Right atrium auricular region (tissue), 2 donors: Measurements from ENCODE around the gene WDR37. TPM values are rescaled to one million over a fixed set of nuclear protein-coding genes. Genes with fewer than 3 reads are reported as not detected.

Experiments
- DNase-seq: peaks from one replicate; pipeline ENCODE4 v3.0.0-alpha.2; 2019; ENCODE audit warnings: low spot score
- H3K27ac ChIP-seq, 2 donors: fragments of 200-600 bp; sonication (generic); 1 replicate in 1 of 2; 2 replicates in 1 of 2; pipeline ENCODE4 v1.5.1; 2016 to 2019
- H3K27me3 ChIP-seq, 2 donors: fragments of 200-600 bp; sonication (generic); one replicate each; pipeline versions ENCODE4 v1.5.1 to v1.6.0; 2017 to 2019
- H3K36me3 ChIP-seq: fragments of 200-600 bp; sonication (generic); one replicate; pipeline ENCODE4 v1.5.1; 2016
- H3K4me1 ChIP-seq, 2 donors: fragments of 200-600 bp; sonication (generic); one replicate each; pipeline versions ENCODE4 v1.5.1 to v1.6.0; 2017 to 2019
- H3K4me3 ChIP-seq, 2 donors: fragments of 200-600 bp; sonication (generic); 1 replicate in 1 of 2; 2 replicates in 1 of 2; pipeline ENCODE4 v1.5.1; 2017 to 2019; ENCODE audit warnings: mild to moderate bottlenecking in 1 of 2, moderate library complexity in 1 of 2
- H3K9me3 ChIP-seq, 2 donors: fragments of 200-600 bp; sonication (generic); one replicate each; pipeline ENCODE4 v1.5.1; 2019
- CTCF ChIP-seq, 2 donors: fragments of 200-600 bp; sonication (generic); IDR thresholded peaks; one replicate each; pipeline ENCODE4 v1.5.1; 2019; ENCODE audit warnings: antibody characterized with exemption in 2 of 2
- total RNA-seq, 2 donors: library from RNA; depleted of rRNA; stranded (reverse); fragments of >200 nt; gene quantifications; one replicate each; pipeline ENCODE4 v1.1.0, GENCODE V29; 2016

WDR37 gene
- total RNA-seq, 2 donors from 2014 or later = 19.4 to 20.2 TPM

- peak; percentile 38 for DNase-seq
- Histone ChIP-seq H3K36me3 (peaks cover 84% of the 10 kb centered on the region), H3K4me1 (no peaks in the 10 kb centered on the region), H3K27me3 (no peaks in the 10 kb centered on the region), H3K4me3 (no peak overlapping the region), H3K27ac (no peak overlapping the region), H3K9me3 (no peaks in the 10 kb centered on the region)
- TF ChIP-seq CTCF (IDR thresholded peaks at IDR 0.05) = no peak
Measured at GRCh38 chr10:1089017-1089689, 33.0 kb downstream of the WDR37 start.

GRCh38 chr10:1090696-1091095 is 34.5 kb downstream of the WDR37 start:
- no peak for TF ChIP-seq CTCF (IDR thresholded peaks at IDR 0.05)
- no peak overlapping the region for H3K4me3 ChIP-seq
- no peaks in the 10 kb centered on the region for H3K4me1 ChIP-seq
- no peak overlapping the region for H3K27ac ChIP-seq
- H3K36me3 ChIP-seq = peaks cover 74% of the 10 kb centered on the region
- H3K9me3 ChIP-seq = no peaks in the 10 kb centered on the region
- H3K27me3 ChIP-seq = no peaks in the 10 kb centered on the region
- DNase-seq = peak; percentile 21

- no peak overlapping the region for H3K27ac ChIP-seq
- H3K27me3 ChIP-seq = no peaks in the 10 kb centered on the region
- peaks cover 60% of the 10 kb centered on the region for H3K36me3 ChIP-seq
- H3K4me3 ChIP-seq = no peak overlapping the region
- H3K4me1 ChIP-seq = peaks cover 0 to 4% of the 10 kb centered on the region in 2 donors
- DNase-seq = no peak
- no peaks in the 10 kb centered on the region for H3K9me3 ChIP-seq
- TF ChIP-seq CTCF (IDR thresholded peaks at IDR 0.05) = no peak
Measured at GRCh38 chr10:1093696-1094095, 37.5 kb downstream of the WDR37 start.

GRCh38 chr10:1094112-1095057 is 38.2 kb downstream of the WDR37 start:
- peaks cover 0 to 11% of the 10 kb centered on the region in 2 donors for H3K4me1 ChIP-seq
- H3K27me3 ChIP-seq = no peaks in the 10 kb centered on the region
- no peak overlapping the region for H3K4me3 ChIP-seq
- no peak overlapping the region for H3K27ac ChIP-seq
- H3K9me3 ChIP-seq = no peaks in the 10 kb centered on the region
- no peak for TF ChIP-seq CTCF (IDR thresholded peaks at IDR 0.05)
- DNase-seq = no peak
- peaks cover 54% of the 10 kb centered on the region for H3K36me3 ChIP-seq

GRCh38 chr10:1095498-1095897 is 39.3 kb downstream of the WDR37 start:
- no peaks in the 10 kb centered on the region for H3K9me3 ChIP-seq
- H3K36me3 ChIP-seq = peaks cover 42% of the 10 kb centered on the region
- DNase-seq = no peak
- H3K27ac ChIP-seq = no peak overlapping the region
- no peak overlapping the region for H3K4me3 ChIP-seq
- H3K27me3 ChIP-seq = no peaks in the 10 kb centered on the region
- H3K4me1 ChIP-seq = peaks cover 0 to 16% of the 10 kb centered on the region in 2 donors
- no peak for TF ChIP-seq CTCF (IDR thresholded peaks at IDR 0.05)
